ENCODE measurements around the gene FOXF1.
A peak's percentile ranks its signal among the peaks of the same experiment; 100 is the strongest.

Gene FOXF1

DNA sequence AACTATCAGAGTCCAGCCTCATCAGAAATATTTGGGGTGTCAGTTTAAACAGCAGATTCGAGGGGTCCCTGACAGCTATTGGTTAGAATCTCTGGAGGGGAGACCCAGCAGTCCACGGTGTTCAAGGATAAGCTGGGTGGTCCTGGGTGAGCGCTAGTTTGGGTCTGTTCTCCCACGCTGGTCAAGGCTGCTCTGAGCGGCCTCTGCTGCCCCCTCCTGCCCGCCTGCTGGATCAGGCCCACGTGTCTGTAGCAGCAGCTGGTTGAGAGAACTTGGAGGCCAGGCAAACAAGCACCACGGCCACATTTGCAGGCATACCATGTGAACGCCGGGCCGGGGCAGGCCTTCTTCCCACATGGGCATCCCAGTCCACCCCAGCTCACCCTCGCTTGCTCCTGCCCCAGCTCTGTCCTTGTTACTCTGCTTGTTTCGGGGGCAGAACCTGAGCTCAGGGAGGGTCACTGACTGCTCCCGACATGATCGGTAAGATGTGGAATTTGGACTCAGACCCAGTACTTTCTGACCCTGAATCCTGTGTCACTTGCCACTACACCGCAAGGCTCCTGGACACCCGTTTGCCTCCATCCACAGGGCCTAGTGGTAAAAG lies 7.4 kb downstream of the FOXF1 start:
- peak in 1 of 2 experiments; percentile 64 for DNase-seq

DNA sequence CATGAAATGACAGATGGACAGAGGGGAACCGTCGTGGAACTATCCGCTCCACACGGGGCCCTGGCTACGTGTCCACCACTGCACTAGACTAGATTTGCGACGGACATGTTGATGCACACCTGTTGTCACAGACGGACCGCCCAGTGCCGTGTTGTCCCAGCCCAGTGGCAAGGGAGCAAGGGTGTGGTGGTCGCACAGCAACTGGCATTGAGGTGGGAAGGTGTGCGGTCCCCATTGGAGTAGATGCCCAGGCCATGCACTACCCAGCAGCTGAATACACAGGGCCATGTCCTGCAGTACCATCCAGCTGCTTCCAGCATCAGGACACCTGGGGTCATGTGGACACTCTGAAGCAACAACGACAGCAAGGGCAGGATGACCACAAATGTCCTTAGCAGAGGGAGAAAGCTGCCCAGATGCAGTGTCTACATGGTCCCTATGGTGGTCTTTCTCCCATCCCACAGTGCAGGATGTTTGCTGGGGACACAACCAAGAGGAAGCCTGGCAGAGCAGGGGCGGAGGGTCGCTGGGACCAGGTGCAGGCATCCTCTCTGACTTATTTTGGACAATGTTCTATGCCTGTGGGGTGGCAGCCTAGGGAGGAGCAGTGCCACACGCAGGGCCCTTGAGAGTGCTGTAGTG lies 8.8 kb downstream of the FOXF1 start:
- DNase-seq, result no peak

DNA sequence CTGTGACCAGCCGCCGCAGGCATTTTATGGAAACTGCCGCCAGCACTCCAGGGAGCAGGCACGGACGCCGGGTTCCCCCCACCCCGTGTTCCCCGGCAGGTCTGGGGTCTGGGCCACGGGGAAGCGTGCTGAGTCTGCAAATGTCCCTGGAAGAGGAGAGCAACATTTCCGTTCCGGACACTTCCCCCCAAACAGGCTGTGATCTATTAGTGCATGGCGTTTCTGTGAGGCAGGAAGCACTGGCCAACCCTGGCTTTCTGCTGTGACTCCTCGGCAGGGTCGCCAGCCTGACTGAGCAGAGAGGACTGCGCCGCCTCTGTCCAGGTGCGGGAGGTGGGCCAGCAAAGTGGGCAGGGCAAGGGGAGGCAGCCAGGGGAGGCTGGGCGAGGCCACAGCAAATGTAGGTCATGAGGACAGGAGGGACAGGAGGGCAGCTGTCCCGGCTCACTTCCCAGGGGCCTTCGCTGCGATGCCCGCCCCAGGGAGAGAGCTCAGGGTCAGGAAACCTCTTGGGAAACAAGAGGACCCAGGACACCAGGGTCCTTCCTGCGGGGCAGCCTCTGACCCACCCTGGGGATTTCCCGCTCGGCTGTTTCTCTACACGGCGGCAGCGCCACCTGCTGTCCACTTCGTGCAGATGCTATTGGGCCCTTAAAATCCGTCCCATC lies 9.5 kb downstream of the FOXF1 start:
- DNase-seq, result peak; percentile 27 to 66

DNA sequence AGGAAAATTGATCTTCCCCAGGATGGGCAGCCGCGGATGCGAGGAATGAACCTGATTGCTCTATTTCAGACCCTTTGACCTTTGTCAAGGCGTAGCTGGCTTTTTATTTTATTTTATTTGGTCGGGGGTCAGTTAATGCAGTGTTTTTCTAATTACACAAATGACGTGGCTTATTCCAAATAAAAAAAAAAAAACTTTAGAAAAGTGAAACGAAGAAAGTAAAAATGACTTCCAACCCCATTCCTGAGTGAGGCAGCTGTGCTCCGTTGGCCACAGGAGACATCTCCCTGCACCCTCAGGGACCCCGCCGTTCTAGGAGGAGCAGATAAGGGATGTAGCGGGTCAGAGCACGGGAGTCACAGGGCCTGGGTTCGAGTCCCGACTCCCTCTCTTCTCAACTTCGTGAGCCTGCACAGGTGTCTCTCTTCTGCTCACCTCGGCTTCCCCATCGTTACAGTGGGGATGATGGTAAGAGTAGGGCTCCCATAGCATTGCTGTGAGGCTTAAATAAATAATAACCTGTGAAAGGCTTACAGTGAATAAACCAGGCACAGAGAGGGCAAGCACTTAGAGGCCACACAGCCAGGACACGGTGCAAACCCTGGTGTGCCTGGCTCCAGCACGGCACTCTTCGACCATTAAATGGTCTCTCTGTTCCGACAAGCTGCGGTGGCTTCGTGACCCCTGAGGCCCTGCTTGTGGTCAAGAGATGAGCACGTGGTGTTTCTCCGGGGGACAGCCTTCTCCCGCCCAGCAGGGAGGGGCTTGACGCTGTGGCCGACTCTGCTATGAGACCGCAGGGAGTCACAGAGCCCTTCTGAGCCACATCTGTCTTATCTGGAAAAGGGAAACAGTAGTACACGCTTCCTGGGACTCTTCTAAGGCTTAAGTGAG lies 10.2 kb downstream of the FOXF1 start:
- DNase-seq, result no peak

DNA sequence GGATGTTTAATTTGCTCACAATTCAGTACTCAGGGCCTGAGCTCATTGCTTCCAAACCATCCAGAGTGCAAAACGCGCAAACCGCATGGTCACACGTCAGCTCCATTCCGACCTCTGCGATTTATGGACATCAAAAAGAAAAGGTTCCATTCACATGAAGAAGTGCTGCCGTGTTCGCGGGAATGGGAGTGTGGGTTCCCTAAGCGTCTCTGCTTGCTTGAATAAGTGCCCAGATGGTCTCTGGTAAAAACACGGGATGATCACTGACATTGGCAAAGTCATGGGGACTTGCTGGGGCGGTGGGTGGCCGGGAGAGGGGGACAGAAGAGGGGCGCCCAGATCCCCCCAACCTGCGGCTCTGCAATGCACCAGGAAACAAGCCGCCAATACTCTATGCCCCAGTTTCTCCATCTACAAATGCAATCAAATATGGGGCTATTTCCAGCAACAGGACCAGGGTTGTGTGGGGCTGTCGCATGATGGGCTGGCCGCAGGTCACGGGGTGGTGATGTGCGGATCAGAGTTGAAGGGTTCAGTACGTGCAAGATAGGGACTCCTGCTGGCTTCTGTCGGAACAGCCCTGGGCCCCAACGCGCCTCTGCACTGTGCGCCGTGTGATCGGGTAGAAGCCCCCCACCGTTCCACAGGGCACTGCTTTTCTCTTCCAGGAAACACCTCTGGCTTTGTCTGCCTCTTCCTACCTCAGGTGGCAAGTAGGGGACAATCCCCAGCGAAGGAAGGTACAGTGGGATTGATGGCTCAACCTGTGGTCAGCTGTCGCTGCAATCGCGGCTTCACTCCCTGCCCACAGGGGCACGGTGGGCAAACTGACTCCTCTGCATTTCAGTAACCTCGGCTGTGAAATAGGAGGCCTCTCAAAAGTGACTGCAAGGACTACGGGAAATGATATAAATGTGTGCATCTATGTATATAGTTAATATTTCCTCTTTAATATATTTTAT lies 11.2 kb downstream of the FOXF1 start:
- no peak for DNase-seq

DNA sequence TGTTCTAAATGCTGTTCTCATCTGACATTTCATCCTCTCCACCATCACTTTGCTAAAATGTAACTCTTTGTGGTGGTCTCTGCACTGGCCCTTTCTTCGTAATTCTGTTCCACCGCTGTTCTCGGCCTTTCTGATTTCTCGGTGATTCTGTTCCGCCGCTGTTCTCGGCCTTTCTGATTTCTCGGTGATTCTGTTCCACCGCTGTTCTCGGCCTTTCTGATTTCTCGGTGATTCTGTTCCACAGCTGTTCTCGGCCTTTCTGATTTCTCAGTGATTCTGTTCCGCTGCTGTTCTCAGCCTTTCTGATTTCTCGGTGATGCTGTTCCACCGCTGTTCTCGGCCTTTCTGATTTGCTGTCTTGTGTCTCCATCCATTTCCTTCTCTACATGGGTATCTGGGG lies 12.3 kb downstream of the FOXF1 start:
- DNase-seq, result no peak

DNA sequence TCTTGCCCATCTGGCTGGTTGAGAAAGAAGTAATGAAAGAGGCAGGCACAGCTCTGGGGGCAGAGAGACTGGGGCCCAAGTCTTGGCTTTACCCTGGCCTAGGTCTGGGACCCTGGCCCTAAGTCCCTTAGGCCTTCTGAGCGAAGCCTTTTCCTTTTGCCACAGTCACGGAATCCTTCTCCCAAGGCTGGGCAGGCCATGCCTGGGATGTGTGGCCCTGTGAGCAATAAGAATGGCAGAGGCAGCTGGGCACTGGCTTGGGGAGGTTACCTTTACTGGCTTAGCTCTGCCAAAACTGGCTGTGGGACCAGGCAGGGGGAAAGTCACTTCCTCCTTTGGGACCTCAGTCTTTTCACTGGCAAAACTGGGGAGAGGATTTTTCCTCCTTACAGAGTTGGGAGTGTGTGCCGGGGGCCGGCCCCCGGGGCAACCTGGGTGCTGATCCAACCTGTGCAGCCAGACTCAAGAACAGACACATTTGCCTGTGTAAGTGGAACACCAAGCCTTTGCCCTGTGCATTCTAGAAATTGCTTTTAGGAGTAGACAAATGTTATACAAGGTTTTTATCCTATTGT lies 12.9 kb downstream of the FOXF1 start:
- no peak for DNase-seq

DNA sequence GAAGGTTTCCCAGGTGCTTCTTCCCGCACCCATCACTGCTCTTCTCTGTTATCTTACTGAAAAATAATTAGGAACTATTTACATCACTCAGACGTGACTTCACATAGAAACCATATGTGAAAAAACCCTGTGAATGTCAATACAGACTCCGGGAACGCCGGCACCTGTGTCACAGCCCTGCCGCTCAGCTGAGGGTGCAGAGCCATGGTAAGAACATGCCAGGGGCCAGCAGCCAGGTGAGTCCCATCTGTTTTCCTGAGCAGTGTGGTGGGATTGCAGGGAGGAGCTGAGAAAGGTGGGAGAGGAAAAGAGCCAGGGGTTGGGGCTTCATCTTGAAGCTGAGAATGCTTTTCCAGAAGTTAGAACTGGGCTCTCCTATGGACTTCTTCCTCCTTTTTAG lies 13.7 kb downstream of the FOXF1 start:
- no peak for DNase-seq

DNA sequence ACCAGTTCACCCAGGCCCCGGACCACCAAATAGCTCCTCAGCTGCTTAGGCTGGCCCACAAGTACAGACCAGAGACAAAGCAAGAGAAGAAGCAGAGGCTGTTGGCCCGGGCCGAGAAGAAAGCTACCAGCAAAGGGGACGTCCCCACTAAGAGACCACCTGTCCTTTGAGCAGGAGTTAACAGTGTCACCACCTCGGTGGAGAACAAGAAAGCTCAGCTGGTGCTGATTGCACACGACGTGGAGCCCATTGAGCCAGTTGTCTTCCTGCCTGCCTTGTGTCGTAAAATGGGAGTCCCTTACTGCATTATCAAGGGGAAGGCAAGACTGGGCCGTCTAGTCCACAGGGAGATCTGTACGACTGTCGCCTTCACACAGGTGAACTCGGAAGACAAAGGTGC lies 15.4 kb downstream of the FOXF1 start:
- no peak for DNase-seq

DNA sequence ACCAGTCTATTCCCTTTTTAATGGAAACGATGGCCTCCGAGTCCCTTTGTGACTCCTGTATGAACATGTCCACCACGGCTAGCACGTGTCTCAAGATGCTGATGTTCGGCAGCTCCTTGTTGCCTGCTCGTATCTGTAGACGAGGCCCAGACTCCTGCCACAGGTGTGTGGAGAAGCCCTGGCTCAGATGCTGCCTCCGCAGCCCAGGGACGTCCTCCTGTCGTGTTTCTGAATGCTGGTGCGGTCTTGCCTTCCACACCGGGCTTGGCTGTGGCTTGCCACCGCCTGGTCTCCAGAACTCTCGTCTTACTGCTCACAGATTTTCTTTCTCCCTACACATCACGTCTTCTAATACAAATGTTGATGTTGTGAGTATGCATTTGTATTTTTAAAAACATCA lies 17.0 kb downstream of the FOXF1 start:
- no peak for DNase-seq

DNA sequence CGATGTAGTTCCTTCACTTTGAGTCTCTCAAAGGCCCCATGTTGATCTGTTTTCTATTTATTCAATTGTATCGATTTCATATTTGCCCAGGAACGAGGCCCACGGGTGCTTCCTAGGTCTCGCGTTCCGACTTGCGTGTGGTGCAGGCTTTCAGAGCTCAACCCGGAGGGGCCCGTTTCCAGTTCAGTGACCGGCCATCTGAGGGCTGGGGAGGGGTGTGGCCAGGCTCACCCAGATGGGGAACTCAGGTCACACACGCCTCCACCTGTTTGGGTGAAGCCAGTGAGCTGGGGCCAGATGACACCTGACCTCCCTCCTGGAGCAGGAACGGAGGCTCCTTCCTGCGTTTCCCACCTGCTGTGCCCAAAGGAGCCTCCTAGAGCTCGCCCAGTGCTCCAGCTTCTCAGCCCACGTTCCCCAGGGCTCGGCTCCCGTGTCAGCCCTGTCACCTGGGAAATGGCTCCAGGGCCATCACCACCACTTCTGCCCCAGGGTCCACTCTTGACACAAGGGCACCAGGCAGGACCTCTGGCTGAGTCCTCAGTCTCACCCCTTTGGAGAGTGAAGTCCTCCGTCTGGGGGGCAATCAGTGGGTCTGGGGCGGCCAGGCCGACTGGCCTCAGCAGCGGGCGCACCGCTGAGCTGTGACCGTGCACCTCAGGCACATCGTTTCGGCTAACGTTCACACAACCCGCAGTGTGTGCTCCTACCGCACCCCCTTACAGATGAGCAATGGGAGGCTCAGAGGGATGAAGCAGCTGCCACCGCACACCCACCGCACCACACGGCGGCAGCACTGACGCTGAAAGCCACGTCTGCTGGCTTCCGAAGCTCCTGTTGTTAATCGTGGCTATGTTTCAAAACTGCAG lies 18.0 kb downstream of the FOXF1 start:
- no peak for DNase-seq

DNA sequence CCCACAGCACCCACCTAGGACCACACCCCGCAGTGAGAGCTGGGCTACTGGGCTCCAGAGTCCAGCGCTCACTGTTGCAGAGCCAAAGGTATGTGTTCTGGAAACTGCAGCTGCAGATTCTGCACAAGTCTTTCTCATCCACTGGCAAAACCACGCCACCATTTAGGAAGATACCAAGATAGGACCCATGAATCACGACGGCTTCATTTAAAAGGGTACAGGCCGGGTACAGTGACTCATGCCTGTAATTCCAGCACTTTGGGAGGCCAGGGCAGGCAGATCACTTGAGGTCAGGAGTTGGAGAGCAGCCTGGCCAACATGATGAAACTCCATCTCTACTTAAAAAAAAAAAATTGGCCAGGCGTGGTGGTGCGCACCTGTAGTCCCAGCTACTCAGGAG lies 18.8 kb downstream of the FOXF1 start:
- no peak for DNase-seq

DNA sequence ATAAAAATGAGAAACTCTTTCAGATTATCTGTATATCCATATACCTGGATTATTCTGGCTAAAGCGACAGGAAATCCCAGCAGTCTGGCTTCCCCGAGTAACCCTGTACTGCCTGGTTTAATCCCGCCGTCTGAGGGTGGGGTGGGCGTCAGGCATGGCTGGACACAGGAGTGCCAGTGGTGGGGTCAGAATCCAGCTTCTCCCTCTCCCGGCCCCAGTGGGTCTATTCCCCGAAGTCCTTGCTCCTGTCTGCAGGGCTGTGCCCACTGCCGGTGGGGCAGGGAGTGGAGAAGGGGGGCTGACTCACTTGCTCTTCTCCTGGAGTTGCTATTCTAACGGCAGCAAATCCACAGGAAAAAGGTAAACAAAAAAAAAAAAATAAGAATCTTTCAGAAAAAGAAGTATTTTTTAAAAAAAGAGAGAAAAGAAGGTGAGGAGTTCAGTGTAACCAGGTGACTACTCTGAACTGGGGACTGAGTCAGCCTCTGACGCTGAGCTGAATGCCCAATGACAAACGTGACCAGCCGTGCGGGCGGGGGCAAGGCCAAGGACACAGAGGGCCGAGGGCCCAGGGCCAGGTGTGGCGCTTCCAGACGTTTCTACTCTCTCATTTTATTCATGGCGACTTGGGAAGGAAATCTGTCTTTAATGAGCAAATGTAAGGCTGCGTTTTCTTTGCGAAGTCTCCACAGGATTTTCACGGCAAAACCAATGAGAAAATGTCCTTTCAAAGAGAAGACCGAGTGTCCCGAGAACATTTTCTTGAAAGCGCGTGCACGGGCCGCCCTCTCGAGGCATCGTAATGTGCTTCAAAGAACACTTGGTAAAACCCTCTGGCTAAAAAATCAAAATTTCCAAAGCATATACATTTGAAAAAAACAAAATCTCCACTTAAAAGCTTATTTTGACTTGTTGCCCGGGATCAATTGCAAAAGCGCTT lies 20.2 kb downstream of the FOXF1 start:
- no peak for DNase-seq

DNA sequence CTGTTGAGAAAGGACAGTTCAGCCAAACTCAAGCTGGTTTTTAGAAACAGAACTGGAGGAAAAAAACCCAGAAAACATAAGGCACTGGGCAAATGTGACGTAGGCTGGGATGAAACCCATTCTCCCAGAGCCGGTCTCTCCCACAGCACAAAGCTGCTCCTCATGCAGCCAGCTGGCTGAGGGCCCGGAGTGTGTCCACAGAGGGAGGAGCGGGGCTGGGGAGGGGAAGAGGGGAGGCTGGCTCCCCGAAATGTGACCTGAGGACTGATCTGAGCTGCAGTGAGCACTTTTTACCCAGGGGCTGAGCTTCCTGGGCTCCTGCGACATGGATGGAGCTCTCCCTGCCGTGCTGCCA lies 20.8 kb downstream of the FOXF1 start:
- DNase-seq, result no peak

DNA sequence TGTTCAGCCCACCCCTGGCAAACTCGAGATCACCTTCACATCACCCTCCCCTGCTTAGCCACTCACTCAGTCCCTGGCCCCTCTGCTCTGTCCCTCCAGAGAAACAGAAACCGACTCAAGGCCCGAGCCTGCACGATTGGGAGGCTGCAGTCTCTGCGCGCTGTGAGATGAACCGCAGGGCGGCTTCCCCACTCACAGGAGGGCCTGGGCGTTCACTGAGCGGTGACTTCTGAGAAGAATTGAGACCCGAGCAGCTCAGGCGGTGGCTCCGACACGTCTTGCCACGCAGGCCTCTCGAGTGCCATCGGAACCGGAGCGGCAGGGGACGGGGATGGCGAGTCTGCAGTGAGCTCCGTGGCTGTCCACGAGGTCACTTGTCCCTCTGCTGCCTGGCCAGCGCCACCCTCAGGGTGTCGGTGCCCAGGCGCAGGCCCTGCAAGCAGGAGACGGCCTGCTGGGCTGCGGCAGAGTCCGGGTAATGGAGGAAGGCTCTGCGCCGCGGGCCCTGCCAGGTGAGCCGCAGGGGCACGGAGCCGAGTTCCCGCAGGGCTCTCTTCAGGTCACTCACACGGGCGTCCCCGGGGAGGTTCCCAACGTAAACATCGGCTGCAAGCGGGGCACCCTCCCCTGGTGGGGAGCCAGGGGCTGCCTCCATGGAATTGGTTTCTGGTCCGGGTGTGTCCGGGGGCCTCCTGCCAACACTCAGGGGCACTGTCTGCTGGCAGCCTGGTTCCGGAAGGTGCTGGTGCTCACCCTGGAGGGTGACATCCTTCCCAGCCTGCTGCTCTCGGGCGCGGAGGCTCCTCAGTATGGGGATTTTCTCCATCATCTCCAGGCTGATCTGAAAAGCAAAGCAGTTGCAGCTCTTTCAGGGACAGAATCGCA lies 21.6 kb downstream of the FOXF1 start:
- no peak for DNase-seq

DNA sequence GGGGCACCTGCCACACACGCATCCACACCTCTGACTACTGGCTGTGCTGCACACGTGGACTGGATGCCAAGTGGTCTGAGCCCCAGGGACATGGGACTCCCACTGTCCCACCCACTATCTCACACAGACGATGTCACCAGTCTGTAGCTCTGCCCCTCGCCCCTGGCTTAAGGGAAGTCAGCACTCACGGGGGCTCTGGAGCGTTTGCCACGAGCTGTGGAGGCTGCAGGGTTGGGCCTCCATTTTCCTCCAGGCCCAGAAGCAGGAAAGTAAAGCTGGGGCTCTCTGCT lies 22.1 kb downstream of the FOXF1 start:
- DNase-seq, result no peak

DNA sequence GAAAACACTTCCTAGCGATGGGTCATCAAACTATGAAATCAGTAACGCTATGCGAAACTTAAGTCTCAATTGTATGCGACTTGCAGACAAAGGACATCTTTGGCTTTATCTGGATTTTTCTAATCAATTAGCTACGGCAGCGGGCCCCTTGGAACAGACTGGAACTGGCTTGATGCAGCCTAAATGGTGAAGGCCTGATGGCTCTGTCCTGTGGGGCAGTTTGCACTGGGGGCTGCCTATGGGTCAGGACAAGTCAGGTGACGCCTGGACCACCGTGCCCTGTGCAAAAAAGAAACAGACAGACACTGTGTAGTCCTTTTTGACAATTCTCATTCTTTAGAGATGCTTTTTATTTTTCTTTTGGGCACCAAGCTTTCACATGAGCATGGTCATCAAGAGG lies 22.7 kb downstream of the FOXF1 start:
- DNase-seq, result no peak

DNA sequence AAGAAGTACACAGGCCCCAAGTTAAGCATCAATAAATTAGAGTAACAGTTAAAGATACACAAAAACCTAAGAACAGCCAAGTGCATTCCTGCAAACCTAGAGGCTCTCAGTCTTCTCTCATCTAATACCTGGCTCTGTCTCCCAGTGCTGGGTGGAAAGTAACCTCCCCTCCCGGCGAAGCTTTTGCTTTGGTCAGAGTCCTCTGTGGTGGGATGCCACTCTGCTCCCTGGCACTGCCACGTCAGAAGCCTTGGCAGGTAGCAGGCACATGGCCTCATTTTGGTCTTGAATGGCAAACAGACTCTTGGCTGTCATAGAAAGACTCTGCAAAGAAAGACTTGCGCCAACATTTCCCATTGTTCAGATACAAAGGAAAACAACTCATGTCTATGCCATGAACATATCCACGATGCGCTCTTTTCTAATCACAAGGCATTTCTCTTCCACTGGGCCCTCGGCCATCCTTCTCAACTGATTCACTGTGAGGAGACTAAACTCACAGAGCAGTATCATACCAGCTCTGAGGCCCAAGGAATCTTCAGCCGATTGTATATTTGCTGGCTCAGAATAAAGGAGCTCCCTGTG lies 23.5 kb downstream of the FOXF1 start:
- DNase-seq, result no peak

Measured in NCI-H524 (cell line).